Osteocyte (in vitro differentiated cells): ENCODE measurements around the gene CYFIP1. TPM values are rescaled to one million over a fixed set of nuclear protein-coding genes. Genes with fewer than 3 reads are reported as not detected.

Experiments
- DNase-seq: peaks from one replicate; pipeline ENCODE4 v3.0.0; 2021; ENCODE audit warnings: mixed read lengths; ENCODE audit not compliant: unreplicated experiment; ENCODE audit errors: extremely low spot score
- H3K27ac Mint-ChIP-seq: one replicate; pipeline ENCODE4 v1.8.0; 2021; ENCODE audit warnings: mild to moderate bottlenecking, mixed read lengths; ENCODE audit not compliant: unreplicated experiment
- H3K27me3 Mint-ChIP-seq: one replicate; pipeline ENCODE4 v1.8.0; 2021; ENCODE audit warnings: mixed read lengths; ENCODE audit not compliant: unreplicated experiment
- H3K36me3 Mint-ChIP-seq: one replicate; pipeline ENCODE4 v1.8.0; 2021; ENCODE audit warnings: mixed read lengths; ENCODE audit not compliant: unreplicated experiment
- H3K4me1 Mint-ChIP-seq: one replicate; pipeline ENCODE4 v1.8.0; 2021; ENCODE audit warnings: mixed read lengths; ENCODE audit not compliant: unreplicated experiment
- H3K4me3 Mint-ChIP-seq: one replicate; pipeline ENCODE4 v1.8.0; 2021; ENCODE audit warnings: mild to moderate bottlenecking, moderate library complexity, mixed read lengths; ENCODE audit not compliant: unreplicated experiment
- H3K9me3 Mint-ChIP-seq: one replicate; pipeline ENCODE4 v1.8.0; 2021; ENCODE audit warnings: mixed read lengths; ENCODE audit not compliant: unreplicated experiment
- total RNA-seq: library from RNA; stranded (reverse); gene quantifications from 2 replicates; pipeline ENCODE4 v1.2.1, GENCODE V29; 2021
- TF ChIP-seq, protein P1 (sequence below): fragments of 200-600 bp; sonication (generic); IDR thresholded peaks from 2 replicates; pipeline ENCODE4 v1.5.0; 2021; ENCODE audit warnings: antibody characterized with exemption, mild to moderate bottlenecking, moderate library complexity

CYFIP1 gene
- total RNA-seq, 1 donor from 2014 or later: 118 TPM

DNA sequence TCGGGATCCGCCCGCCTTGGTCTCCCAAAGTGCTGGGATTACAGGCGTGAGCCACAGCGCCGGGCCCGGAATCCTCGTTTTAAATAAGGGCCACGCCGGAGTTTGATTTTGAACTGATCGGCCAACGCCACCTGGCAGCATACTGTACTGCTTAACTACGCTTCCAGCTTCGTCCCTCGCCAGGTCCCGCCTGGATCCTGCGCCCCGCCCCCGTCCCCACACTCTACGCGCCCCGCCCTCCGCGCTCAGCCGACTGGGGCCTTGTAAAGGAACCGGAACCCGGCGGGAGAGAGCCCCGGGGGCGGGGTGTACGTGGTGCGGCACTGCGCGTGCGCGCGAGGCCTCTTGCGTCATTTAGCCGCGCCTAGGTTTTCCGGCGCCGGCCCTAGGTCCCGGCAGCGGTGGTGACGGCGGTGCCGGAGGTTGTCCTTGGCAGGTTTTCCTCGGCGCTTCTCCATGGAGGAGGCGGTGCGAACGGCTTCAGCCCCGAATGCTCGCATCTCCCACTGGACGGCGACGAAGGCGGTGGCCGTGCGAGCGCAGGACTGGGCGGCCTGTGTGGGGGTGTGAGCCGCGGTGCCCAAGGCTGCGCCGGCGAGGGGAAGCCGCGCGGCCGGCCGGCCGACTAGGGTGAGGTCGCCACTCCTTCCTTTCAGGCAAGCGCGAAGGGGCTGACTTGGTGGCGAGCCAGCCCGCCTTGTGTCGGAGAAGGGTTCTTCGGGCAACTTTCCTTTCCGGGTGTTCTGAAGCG is 141.7 kb downstream of the CYFIP1 start, which contains the start of gene NIPA2:
Gene NIPA2 (plus strand): TSS at position 375 of the 751 bp plus-strand sequence. CDS start 13,066 bp downstream, outside the sequence.
- Mint-ChIP-seq H3K36me3 (peaks cover 5% of the 10 kb centered on the region), H3K27ac (peak within 1 kb of the TSS; percentile 95), H3K4me1 (peaks cover 19% of the 10 kb centered on the region), H3K9me3 (no peaks in the 10 kb centered on the region), H3K4me3 (peak within 1 kb of the TSS; percentile 89), H3K27me3 (no peaks in the 10 kb centered on the region)
- DNase-seq: peak; percentile 100
- TF ChIP-seq, protein P1, sequence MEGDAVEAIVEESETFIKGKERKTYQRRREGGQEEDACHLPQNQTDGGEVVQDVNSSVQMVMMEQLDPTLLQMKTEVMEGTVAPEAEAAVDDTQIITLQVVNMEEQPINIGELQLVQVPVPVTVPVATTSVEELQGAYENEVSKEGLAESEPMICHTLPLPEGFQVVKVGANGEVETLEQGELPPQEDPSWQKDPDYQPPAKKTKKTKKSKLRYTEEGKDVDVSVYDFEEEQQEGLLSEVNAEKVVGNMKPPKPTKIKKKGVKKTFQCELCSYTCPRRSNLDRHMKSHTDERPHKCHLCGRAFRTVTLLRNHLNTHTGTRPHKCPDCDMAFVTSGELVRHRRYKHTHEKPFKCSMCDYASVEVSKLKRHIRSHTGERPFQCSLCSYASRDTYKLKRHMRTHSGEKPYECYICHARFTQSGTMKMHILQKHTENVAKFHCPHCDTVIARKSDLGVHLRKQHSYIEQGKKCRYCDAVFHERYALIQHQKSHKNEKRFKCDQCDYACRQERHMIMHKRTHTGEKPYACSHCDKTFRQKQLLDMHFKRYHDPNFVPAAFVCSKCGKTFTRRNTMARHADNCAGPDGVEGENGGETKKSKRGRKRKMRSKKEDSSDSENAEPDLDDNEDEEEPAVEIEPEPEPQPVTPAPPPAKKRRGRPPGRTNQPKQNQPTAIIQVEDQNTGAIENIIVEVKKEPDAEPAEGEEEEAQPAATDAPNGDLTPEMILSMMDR: peak; percentile 19

DNA sequence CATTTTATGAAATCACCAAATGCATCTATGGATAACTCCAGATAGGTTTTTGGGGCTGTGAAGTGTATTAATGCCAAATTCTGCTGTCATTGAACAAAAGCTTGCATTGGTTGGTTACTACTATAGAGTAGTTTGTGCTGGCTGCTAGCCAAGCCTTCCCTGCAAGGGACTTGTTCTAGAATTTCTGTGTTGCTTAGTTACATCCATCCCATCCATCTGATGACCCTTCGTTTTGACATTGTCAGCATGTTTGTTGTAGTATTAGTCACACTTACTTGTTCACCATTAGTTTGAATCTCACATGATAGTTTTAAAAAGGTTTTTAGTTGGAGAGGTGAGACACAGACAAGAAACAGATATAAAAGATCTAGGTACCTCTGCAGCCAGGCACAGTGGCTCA is 148.7 kb downstream of the CYFIP1 start:
- TF ChIP-seq, protein P1: no peak
- Mint-ChIP-seq H3K4me1 (peaks cover 8% of the 10 kb centered on the region), H3K27ac (peak overlapping the region; percentile 48), H3K36me3 (peaks cover 6% of the 10 kb centered on the region), H3K9me3 (no peaks in the 10 kb centered on the region), H3K4me3 (no peak overlapping the region), H3K27me3 (no peaks in the 10 kb centered on the region)
- no peak for DNase-seq

DNA sequence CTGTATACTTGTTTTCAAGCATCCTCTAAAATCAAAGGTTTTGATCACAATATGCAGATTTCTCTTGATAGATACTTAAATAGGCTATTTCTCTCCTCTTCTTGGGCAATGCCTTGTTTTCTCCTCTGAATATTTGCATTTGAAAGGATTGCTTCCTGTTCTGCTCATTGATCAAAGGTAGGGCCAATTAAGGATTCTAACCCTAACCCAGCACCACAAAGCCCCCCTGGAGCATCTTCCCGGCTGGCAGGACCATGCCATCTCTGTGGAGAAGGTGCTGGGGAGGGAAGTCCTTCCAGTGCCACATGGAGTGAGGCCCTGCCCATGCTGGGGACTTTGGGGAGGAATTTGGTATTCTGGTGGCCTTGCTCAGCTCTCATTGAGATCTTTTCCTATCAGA is 153.0 kb downstream of the CYFIP1 start:
- Mint-ChIP-seq H3K4me1 (peaks cover 8% of the 10 kb centered on the region), H3K4me3 (no peak overlapping the region), H3K36me3 (peaks cover 15% of the 10 kb centered on the region), H3K27me3 (no peaks in the 10 kb centered on the region), H3K9me3 (no peaks in the 10 kb centered on the region), H3K27ac (no peak overlapping the region)
- TF ChIP-seq, protein P1: no peak
- DNase-seq: no peak

DNA sequence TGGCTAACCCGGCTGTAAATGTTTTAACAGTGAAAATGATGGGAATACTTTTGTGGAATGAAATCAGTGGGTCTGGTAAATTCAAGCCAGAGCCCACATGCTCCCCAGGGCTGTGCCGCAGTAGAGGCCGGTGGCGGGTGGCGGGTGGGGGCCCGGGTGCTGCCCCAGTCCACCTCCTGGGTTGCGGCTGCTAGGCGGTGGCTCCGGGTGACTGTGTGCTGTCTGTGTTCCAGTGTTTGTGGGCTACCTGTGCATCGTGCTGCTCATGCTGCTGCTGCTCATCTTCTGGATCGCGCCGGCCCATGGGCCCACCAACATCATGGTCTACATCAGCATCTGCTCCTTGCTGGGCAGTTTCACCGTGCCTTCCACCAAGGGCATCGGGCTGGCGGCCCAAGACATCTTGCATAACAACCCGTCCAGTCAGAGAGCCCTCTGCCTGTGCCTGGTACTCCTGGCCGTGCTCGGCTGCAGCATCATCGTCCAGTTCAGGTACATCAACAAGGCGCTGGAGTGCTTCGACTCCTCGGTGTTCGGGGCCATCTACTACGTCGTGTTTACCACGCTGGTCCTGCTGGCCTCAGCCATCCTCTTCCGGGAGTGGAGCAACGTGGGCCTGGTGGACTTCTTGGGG is 156.6 kb downstream of the CYFIP1 start:
- no peak overlapping the region for H3K4me3 Mint-ChIP-seq
- DNase-seq: no peak
- peaks cover 17% of the 10 kb centered on the region for H3K36me3 Mint-ChIP-seq
- no peak overlapping the region for H3K27ac Mint-ChIP-seq
- no peaks in the 10 kb centered on the region for H3K27me3 Mint-ChIP-seq
- TF ChIP-seq, protein P1: no peak
- no peaks in the 10 kb centered on the region for H3K4me1 Mint-ChIP-seq
- no peaks in the 10 kb centered on the region for H3K9me3 Mint-ChIP-seq

DNA sequence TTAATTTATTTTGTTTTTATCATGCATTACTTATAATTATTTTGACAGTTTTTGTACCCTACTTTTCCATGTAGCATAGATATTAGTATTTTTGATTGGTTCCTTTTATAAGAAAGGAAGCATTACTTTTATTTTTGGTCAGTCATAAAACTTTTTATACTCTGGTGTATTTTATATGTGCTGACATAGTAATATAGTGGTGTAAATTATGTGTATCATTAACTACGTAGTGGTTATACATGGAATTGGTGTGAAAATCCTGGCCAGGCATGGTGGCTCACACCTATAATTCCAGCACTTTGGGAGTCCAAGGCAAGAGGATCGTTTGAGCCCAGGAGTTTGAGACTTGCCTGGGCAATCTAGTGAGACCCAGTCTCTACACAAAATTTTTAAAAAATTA is 160.5 kb downstream of the CYFIP1 start:
- no peak overlapping the region for H3K27ac Mint-ChIP-seq
- H3K4me3 Mint-ChIP-seq: no peak overlapping the region

More for the DNA sequence above, 160.5 kb downstream of the CYFIP1 start:
- DNase-seq: no peak
- TF ChIP-seq, protein P1: no peak
- Mint-ChIP-seq H3K36me3 (peaks cover 20% of the 10 kb centered on the region), H3K9me3 (no peaks in the 10 kb centered on the region), H3K27me3 (no peaks in the 10 kb centered on the region), H3K4me1 (no peaks in the 10 kb centered on the region)
